Nephron (organoid): Measurements from ENCODE around the gene ARHGEF28.

Experiments used
- H3K27ac Mint-ChIP-seq, 3 experiments: 2 replicates each; pipeline ENCODE4 v1.8.0; 2020; ENCODE audit warnings: mixed read lengths in 3 of 3, mild to moderate bottlenecking in 2 of 3, moderate library complexity in 1 of 3
- H3K27me3 Mint-ChIP-seq: 2 replicates; pipeline ENCODE4 v1.8.0; 2021; ENCODE audit warnings: low read depth, mild to moderate bottlenecking, moderate library complexity, mixed read lengths
- H3K36me3 Mint-ChIP-seq: 2 replicates; pipeline ENCODE4 v1.8.0; 2020; ENCODE audit warnings: low read depth, mixed read lengths
- H3K4me1 Mint-ChIP-seq: 2 replicates; pipeline ENCODE4 v1.8.0; 2020; ENCODE audit warnings: mixed read lengths
- H3K4me3 Mint-ChIP-seq, 3 experiments: 2 replicates each; pipeline ENCODE4 v1.8.0; 2020; ENCODE audit warnings: mild to moderate bottlenecking in 3 of 3, mixed read lengths in 3 of 3, moderate library complexity in 2 of 3
- H3K9me3 Mint-ChIP-seq: 2 replicates; pipeline ENCODE4 v1.8.0; 2020; ENCODE audit warnings: mixed read lengths
- CTCF ChIP-seq, 3 experiments: fragments of 200-600 bp; sonication (generic); IDR thresholded peaks; one replicate each; pipeline ENCODE4 v1.5.0; 2021; ENCODE audit warnings: antibody characterized with exemption in 3 of 3; ENCODE audit not compliant: unreplicated experiment in 3 of 3

ARHGEF28 gene

GRCh38 chr5:73814233-73814846 lies 188.3 kb downstream of the ARHGEF28 start:
- peaks cover 29% of the 10 kb centered on the region for H3K4me1 Mint-ChIP-seq
- no peaks in the 10 kb centered on the region for H3K9me3 Mint-ChIP-seq
- no peaks in the 10 kb centered on the region for H3K36me3 Mint-ChIP-seq
- peak overlapping the region; percentile 67 to 88 (median 83) for H3K27ac Mint-ChIP-seq
- H3K27me3 Mint-ChIP-seq = no peaks in the 10 kb centered on the region
- peak overlapping the region; percentile 77 to 85 (median 84) for H3K4me3 Mint-ChIP-seq
- no peak for TF ChIP-seq CTCF (IDR thresholded peaks at IDR 0.05; ENCODE audit: unreplicated experiment in 3 of 3)

GRCh38 chr5:73815631-73816030 lies 189.6 kb downstream of the ARHGEF28 start:
- H3K9me3 Mint-ChIP-seq = no peaks in the 10 kb centered on the region
- H3K4me1 Mint-ChIP-seq = peaks cover 36% of the 10 kb centered on the region
- TF ChIP-seq CTCF (IDR thresholded peaks at IDR 0.05; ENCODE audit: unreplicated experiment in 3 of 3) = no peak
- peak overlapping the region; percentile 80 to 81 (median 80) for H3K4me3 Mint-ChIP-seq
- H3K27ac Mint-ChIP-seq = peak overlapping the region; percentile 60 to 94 (median 88)
- H3K36me3 Mint-ChIP-seq = peaks cover 2% of the 10 kb centered on the region
- no peaks in the 10 kb centered on the region for H3K27me3 Mint-ChIP-seq

GRCh38 chr5:73816656-73817420 lies 190.8 kb downstream of the ARHGEF28 start:
- peaks cover 5% of the 10 kb centered on the region for H3K36me3 Mint-ChIP-seq
- no peaks in the 10 kb centered on the region for H3K9me3 Mint-ChIP-seq
- H3K4me3 Mint-ChIP-seq = peak overlapping the region; percentile 25 to 81 (median 59)
- H3K27ac Mint-ChIP-seq = peak overlapping the region; percentile 60 to 94 (median 65)
- H3K4me1 Mint-ChIP-seq = peaks cover 41% of the 10 kb centered on the region
- no peak for TF ChIP-seq CTCF (IDR thresholded peaks at IDR 0.05; ENCODE audit: unreplicated experiment in 3 of 3)
- H3K27me3 Mint-ChIP-seq = no peaks in the 10 kb centered on the region

- no peaks in the 10 kb centered on the region for H3K27me3 Mint-ChIP-seq
- H3K4me1 Mint-ChIP-seq = peaks cover 31% of the 10 kb centered on the region
- peak overlapping the region; percentile 7 to 33 (median 23) for H3K27ac Mint-ChIP-seq
- H3K4me3 Mint-ChIP-seq = no peak overlapping the region
- peaks cover 5% of the 10 kb centered on the region for H3K36me3 Mint-ChIP-seq
- H3K9me3 Mint-ChIP-seq = no peaks in the 10 kb centered on the region
- no peak for TF ChIP-seq CTCF (IDR thresholded peaks at IDR 0.05; ENCODE audit: unreplicated experiment in 3 of 3)
Observed at GRCh38 chr5:73818357-73818756, 192.4 kb downstream of the ARHGEF28 start.

GRCh38 chr5:73820326-73820725 lies 194.3 kb downstream of the ARHGEF28 start:
- TF ChIP-seq CTCF (IDR thresholded peaks at IDR 0.05; ENCODE audit: unreplicated experiment in 3 of 3) = no peak
- H3K36me3 Mint-ChIP-seq = peaks cover 5% of the 10 kb centered on the region
- H3K4me3 Mint-ChIP-seq = no peak overlapping the region
- H3K4me1 Mint-ChIP-seq = peaks cover 27% of the 10 kb centered on the region
- H3K27ac Mint-ChIP-seq = peak overlapping the region in 2 of 3 experiments; percentile 37 to 64
- H3K9me3 Mint-ChIP-seq = no peaks in the 10 kb centered on the region
- H3K27me3 Mint-ChIP-seq = no peaks in the 10 kb centered on the region
